Measurements from ENCODE around the gene POLRMT.

DNA sequence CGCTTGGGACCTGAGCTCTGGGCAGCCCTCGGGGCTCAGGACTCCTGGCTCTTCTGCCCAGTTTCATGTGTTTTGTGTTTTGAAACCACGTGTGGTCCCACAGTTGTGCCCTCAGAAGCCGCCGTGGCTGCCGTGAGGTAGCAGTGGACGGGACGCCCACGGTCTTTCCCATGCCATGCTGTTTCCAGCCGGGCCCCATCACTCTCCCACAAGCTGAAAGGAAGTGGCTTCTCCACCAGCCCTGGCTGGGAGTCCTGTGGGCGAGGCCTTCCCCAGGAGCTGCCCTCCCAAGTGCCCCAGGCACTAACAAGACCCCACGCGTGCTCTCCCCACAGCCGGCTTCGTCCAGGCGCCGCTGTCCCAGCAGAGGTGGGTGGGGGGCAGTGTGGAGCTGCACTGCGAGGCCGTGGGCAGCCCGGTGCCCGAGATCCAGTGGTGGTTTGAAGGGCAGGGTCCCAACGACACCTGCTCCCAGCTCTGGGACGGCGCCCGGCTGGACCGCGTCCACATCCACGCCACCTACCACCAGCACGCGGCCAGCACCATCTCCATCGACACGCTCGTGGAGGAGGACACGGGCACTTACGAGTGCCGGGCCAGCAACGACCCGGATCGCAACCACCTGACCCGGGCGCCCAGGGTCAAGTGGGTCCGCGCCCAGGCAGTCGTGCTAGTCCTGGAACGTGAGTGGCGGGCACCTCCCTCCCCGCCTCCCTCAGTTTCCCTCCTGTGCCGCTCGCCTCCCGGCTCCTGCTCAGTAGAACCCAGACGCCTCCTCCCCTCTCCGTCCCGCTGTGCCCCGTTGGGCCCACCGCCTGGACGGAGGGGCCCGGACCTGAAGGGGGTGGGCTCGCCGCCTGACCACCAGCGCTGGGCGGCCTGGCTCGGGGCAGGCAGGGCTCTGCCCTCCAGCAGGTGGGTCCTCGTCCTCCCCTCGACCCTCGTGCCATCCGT lies 55.6 kb downstream of the POLRMT start:
- TF ChIP-seq, protein P1, sequence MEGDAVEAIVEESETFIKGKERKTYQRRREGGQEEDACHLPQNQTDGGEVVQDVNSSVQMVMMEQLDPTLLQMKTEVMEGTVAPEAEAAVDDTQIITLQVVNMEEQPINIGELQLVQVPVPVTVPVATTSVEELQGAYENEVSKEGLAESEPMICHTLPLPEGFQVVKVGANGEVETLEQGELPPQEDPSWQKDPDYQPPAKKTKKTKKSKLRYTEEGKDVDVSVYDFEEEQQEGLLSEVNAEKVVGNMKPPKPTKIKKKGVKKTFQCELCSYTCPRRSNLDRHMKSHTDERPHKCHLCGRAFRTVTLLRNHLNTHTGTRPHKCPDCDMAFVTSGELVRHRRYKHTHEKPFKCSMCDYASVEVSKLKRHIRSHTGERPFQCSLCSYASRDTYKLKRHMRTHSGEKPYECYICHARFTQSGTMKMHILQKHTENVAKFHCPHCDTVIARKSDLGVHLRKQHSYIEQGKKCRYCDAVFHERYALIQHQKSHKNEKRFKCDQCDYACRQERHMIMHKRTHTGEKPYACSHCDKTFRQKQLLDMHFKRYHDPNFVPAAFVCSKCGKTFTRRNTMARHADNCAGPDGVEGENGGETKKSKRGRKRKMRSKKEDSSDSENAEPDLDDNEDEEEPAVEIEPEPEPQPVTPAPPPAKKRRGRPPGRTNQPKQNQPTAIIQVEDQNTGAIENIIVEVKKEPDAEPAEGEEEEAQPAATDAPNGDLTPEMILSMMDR (IDR thresholded peaks at IDR 0.05): no peak
- TF ChIP-seq EZH2 (IDR thresholded peaks at IDR 0.05) (no peak), EZH2phosphoT487 (IDR thresholded peaks at IDR 0.05) (no peak)

All from neural progenitor cell (in vitro differentiated cells).